ENCODE results near the gene ABHD12.
"Not testable (repeated sequence)": the region's sequence is repeated elsewhere in the genome, so short reads cannot be mapped to it uniquely, and the experiment has no call there.

Gene ABHD12
- 28.1 to 37.1 (median 33.1) reads per million in 4 experiments for total RNA-seq

DNA sequence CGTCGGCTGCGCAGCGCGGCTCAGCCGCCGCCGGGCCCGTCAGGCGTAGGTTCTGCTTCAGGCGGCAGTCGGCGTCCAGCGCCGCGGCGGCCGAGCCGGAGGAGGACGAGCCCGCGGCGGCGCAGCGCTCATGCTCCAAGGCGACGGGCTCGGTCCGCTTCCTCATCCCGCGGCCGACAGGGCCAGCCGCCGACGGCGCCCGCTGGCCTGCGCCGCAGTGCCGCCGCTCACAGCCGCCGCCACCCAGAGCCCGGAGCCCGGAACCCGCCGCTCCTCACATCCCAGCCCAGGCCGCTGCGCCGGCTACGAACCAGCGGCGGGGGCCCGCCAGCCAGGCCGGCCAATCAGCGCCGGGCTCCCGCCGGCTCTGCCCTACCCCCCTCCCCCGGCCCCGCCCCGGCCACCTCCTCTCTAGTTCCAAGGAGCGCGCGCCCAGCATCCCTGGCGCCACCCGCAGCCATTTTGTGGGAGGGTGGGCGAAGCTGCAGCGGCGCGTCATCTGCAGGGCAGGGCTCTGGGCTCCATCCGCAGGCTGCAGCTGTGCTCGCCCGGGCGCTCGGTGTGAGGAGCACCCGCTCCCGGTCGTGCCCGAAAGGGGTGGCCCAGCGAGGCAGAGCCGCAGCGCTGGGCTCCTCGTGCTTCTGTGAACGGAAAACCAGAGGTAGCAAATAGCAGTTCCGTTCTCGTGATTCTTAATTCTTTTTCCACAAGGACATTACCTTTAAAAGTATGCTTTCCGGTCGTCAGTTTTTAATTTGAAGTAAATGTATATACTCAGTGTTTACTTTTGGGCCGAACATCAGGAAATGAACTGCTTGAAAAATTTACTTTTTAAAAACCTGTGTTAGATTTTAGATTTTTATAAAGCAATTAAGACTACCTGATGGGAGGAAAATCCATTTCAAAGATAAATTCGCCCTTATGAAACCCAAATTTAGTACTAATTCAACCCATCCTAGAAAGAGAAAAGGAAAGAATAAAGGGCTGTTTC, at the start of gene ABHD12:
Gene ABHD12, minus strand, starts transcription at position 298 of the 991 bp plus-strand sequence. Its CDS starts 132 bp downstream, at position 166.
- DNase-seq, result peak; percentile 91

DNA sequence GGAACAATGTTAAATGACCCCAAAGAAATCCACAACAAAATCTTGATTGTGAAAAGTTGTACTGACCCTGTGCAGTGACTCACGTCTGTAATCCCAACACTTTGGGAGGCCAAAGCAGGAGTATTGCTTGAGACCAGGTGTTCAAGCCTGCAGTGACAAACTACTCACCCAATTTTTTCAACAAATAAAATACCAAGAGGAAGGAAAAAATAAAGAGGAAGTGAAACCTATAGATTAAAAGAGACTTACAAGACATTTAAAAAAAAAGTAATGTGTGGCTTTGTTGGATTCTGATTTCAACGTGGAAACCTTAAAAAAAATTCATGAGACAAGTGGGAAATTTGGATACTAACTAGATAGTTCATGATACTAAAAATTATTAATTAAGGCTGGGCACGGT, 48.7 kb upstream of the ABHD12 start:
- no peak for DNase-seq

DNA sequence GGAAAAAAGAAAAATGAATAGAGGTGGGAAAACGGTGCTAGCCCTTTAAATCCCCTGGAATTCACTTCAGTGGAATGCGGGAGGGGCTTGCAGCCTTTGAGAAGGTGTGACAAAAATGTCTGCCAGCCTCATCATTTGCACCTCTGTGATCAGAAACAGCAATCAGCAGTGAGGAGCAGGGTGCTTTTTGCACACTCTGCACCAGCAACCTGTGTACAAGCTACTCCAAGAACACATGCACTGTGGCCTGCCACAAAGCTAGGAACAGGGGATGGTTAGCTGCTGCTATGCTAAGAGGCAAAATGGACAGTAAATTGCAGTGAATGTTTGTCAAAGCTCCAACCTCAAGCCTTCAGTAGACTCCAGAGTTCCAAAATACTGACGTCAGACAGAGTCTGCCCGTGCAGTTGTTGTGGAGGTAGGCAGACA, 46.5 kb upstream of the ABHD12 start:
- no peak for DNase-seq

DNA sequence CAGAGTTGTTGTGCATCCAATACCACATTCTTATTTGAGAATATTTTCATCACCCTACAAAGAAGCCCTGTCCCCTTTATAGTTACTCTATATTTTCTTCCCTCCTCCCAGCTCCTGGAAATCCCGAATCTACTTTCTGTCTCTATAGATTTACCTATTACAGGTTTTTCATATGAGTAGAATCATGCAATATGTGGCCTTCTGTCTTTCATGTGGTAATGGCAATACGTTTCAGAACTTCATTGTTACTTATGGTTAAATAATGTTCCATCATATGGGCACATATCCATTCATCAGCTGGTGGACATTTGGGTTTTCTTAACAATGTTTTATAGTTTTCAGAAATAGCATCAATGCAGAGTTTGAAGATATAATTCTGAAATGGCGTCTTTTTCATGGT, 33.9 kb upstream of the ABHD12 start:
- DNase-seq, result no peak

DNA sequence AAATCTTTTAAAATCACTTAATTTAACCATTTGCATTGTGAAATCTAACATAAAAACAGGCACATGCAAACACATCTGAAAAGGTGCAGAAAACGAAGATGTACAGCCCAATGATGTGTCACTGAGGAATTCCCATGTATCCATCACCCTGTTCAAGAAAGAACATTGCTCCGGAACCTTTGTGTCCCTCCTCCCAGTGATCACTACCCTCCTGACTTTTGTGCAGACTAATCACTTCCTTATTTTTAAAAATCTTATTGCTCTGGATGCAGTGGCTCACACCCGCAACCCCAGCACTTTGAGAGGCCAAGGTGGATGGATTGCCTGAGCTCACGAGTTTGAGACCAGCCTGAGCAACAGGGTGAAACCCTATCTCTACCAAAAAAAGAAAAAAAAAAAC, 31.4 kb upstream of the ABHD12 start:
- DNase-seq, result no peak

DNA sequence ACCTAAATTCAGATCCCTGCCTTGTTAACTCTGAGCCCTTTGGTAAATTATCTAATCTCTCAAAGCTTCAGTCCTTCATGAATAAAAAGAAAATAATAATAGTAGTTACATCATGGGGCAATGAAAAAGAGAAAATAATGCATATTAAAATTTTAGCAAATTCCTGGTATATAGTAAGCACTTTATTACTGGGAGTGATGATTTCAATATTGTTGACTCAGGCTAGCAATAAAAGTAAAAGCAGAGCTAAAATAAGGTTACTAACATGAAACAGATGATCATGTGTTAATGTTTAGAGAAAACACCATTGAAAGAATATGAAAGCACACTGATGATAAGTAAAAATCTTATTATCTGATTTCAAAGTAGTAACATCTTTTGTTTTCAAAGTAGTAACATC, 30.5 kb upstream of the ABHD12 start:
- no peak for DNase-seq

DNA sequence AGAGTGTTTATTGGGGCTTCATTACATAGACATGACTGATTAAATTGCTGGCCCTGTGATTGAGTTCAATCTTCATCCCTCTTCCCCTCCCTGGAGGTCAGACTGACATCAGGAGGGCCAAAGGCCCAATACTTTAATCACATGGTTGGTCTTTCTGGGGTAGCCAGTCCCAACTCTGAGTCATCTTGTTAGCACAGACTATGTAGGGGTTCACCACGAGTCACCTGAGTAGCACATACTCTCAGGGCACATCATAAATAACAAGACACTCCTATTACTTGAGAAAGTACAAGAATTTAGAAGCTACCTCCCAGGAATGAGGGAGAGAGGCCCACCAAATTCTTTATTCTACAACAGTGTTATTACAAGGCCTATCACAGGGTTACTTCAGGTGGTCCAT, 28.1 kb upstream of the ABHD12 start:
- no peak for DNase-seq

DNA sequence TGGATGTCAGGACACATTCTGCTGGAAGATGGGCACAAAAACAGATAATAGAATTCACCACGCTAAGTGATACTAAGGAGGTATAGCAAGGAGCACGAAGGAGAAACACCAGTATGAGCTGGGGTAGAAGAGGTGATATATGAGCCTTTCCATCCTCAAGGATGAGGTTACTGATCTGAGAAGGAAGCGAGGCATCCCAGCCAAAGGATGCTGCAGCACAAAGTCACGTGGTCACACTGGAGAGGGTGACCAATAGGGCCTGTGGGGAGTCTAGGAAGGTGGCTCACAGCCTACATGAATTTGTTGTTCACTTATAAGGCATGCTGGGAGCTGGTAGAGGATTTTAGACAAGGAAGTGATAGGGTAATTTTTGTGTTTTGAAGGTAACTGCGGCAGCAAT, 18.3 kb upstream of the ABHD12 start:
- no peak for DNase-seq

DNA sequence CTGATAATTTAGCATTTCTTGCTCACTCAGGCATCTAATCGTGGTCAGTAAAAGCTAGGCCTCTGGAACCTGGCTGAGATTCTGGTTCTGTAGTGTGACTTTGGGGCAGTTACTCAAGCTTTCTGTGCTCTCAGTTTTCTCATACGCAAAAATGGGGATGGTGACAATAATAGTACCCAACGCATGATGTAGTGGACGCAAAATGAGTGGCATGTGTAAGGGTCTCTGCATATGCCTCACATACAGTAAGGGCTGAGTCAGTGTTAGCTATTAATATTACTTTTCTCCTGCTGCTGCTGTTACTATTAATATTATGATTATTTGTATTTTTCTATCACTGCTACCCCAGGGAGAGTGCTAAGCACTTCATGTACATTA, 17.5 kb upstream of the ABHD12 start:
- DNase-seq, result no peak

DNA sequence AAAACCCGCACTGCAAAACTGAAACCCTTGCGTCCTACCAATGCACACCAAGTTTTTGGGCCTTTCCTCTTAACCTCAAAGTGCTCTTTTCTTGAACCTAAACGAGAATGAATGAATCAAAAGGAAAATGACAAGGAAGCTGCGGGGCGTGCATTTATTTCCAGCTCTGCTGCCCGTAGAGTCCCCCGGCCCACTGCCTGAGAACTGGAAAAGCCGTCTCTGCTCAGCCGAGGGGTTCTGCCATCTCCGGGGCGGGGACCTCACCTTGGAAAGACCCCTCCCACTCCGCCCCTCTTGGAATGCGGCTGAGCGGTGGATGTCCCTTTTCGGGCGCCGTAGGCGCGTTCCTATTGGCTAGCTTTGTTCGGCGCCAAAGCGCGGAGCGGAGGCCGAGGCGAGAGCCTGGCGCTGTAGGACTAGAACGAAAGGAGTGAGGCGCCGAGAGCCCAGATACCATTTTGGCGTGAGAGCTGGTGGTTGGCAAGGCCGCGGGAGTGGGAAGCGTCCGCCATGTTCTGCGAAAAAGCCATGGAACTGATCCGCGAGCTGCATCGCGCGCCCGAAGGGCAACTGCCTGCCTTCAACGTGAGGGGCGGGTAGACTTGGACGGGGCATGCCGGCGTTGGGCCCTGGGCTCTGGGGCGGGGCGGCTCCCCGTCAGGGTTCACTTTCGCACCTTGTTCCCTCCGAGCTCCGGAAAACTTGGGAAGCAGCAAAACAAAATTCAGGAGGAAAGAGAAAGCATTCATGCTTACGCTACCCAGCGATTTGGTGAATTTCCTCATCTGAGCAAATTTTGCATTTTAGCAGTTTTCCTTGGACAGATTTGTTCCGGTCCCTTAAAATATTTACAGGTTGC, 16.9 kb upstream of the ABHD12 start, which contains the start of gene GINS1:
Gene GINS1, plus strand, starts transcription at position 363 of the 859 bp plus-strand sequence. Its CDS starts 148 bp downstream, at position 511.
- DNase-seq, result peak; percentile 66

DNA sequence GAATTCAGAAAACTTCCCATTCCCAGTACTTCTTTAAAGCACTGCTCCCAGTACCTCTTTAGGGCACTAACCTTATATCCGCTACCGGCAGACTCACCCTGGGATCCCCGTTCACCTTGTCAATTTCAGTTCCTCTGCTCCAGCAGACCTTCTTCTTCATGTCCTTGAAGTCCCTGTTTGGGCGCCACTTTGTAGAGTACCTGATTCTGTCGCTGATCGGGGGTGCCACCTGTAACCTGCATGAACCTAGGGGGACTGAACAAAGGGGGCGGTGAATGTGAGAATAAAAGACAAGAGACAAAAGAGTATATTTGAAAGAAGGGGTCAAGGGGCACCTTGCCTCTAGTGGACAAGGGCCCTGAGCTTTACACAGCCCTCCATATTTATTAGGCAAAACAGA, 11.9 kb upstream of the ABHD12 start:
- DNase-seq, result no peak

DNA sequence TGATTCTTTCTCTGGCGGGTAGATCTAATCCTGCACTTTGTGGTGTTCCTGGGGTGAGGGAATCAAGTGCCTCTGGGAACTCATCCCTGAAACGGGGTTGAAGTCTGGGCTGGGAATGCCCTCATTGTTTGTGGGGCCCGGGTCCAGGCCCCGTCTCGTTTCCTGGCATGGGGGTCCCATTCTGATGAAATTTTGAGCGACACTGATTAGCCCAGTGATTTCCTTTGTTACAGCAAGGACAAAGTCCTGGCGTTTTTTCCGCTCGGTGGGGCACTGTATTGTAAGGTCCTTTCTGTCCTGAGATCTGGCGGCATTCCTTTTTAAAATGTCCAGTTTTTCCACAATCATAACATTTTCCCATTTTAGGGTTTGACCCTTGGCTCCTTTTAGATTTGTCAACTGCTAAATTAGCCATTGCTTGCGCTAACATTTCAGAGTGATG, 9.7 kb upstream of the ABHD12 start:
- not testable (repeated sequence) for DNase-seq

DNA sequence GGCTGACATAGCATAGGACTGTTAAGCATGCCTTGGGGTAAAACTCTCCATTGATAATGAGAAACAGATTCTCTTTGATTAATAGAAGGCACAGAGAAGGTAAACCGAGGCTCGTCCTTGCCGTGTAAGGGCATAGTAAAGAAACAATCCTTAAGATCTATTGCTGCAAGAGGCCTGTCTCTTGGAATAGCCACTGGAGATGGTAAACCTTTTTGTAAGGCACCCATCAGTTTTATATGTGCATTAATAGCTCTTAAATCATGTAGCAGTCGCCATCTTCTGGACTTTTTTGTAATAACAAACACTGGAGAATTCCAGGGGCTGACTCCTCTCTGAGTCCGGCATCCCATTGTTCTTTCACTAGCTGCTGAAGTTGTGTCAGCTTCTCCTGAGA, 8.4 kb upstream of the ABHD12 start:
- no peak for DNase-seq

DNA sequence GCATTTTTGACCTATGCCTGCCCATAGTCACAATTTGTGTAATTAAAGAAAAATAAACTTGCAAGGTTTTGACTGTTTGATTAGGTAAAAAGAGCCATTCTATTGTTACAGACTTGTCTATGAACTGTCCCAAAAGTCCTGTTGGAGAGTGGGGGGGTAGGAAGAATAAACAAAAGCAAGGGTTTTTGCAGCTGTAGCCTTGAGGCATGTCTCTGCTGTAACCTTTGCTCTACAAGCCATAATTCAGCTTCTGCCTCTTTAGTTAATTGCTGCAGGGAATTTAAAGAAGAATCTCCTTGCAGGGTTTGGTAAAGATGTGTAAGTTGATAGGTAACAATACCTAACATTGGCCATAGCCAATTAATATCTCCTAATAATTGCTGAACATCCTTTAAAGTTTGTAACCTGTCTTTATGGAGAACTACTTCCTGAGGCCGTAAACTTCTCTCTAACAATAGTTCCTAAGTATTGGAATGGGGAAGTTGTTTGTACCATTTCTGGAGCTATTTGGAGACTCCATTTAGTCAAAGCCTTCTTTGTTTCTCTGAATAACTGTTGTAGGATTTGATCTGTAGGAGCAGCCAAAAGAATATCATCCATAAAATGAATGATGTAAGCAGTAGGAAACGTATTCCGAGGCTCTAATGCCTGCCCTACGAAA, 7.9 kb upstream of the ABHD12 start:
- no peak for DNase-seq

DNA sequence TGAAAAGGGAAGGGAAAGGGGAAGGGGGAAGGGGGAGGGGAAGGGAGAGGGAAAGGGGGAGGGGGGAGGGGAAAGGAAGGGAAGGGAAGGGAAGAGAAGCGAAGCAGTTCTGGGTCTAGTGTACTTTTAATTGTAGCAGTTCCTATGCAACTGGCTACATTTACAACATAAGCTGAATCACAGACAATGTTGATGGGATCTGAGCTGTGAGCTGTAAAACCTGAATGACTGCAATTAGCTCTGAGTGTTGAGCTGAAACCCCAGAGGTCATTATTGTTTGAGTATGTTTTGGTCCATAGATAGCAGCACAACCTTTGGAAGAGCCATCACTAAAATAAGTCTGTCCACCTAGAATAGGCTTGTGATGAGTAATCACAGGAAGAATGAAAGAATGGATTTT, 7.2 kb upstream of the ABHD12 start:
- DNase-seq, result no peak

DNA sequence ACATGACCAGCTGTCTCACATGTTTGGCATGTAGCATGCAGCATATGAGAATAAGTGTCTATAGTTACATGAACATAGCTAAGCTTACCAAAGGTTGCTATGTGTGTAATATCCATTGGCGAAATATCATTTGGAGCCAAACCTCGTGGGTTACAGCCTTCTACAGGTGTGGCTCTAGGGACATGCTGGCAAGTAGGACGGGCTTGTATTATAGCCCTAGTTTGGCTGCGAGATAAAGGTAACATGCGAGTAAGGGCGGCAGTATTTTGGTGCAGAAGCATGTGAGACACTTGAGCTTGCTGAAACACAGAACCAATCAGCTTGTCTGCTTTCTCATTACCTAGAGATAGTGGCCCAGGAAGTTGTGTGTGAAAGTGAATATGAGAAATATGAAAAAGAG, 6.5 kb upstream of the ABHD12 start:
- no peak for DNase-seq

DNA sequence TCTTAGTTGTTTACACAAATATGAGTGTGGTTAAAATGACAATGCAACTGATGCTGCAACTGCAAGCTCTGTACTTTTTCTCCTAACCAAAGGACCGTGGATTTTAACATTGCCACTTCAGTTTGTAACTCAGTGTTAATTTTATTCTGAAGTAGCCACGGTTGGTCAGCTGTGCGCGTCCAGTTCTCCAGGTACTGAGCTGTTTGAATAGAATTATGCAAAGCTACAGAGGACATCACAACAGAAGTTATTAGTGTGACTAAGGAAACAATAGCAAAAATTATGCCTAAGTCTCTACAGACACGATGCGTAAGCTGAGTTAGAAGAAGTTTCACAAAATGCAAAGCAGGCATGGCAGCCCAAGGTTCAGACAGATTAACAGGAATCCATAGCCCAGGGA, 4.4 kb upstream of the ABHD12 start:
- no peak for DNase-seq

DNA sequence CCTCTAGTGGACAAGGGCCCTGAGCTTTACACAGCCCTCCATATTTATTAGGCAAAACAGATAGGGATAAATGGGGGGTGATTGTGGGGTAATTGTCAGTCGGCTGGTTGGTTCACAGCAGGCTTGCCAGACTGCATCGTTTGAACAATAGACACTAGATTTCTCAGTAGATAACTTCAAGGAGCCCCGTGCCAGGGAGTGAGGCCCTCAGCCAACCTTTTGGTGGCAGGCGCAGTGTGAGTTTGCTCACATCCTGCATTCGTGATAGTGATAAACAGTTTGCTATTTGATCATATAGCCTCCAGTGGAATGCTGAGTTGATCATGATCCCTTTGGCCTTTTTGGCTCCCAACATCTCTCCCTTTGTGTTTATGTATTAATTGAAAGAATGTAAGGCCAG, 3.6 kb upstream of the ABHD12 start:
- DNase-seq, result no peak

DNA sequence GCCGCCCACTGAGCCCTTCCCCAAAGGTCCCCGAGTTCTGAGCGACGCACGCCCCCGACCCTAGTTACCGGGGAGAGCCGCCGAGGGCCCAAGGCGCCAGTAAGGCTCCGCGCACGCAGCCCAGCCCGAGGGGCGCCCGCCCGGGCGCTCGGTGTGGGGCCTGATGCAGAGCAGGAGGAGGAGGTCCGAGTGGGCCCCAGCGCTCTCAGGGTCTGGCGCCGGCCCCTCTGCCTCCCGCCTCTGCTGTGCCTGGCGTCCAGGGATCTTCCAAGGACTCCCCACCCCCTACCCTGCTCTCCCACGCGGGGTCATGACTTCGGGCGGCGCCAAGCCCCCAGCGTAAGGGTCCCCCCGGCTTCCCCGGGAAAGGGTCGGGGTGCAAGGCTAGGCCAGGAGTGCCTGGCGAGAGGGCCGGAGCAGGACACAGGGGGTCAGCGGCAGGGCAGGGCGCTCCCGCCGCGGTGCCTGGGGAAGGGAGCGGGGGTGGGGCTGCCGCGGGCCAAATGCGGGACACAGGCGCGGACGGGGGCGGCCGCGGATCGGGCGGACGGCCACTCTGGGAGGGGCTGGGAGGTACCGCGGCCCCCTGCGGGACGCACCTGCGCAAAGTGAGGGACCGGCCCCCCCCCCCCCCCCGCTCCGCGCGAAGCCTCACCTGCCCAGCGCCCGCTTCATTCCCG, 637 bp downstream of the ABHD12 start:
- DNase-seq, result peak; percentile 27

DNA sequence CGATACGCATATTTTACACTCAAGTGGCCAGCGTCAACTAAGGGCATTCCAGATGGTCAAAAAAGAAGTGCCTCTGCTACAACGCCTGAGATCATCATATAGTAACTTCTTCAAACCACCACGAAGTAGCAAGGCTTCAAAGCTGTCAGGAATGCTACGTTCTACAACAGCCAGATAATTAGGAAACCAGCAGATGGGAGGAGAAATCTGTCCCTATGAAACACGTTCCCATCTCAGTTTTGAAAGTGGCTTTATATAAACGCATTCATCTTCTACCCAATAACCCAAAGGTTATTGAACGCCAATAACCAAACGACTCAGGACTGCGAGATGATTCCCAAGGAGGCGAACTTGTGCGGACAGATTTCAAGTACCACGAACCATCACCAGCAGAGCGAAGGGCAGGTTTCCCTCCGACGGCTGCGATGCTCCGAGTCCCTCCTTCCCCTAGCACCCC, 1.2 kb downstream of the ABHD12 start:
- DNase-seq, result no peak

DNA sequence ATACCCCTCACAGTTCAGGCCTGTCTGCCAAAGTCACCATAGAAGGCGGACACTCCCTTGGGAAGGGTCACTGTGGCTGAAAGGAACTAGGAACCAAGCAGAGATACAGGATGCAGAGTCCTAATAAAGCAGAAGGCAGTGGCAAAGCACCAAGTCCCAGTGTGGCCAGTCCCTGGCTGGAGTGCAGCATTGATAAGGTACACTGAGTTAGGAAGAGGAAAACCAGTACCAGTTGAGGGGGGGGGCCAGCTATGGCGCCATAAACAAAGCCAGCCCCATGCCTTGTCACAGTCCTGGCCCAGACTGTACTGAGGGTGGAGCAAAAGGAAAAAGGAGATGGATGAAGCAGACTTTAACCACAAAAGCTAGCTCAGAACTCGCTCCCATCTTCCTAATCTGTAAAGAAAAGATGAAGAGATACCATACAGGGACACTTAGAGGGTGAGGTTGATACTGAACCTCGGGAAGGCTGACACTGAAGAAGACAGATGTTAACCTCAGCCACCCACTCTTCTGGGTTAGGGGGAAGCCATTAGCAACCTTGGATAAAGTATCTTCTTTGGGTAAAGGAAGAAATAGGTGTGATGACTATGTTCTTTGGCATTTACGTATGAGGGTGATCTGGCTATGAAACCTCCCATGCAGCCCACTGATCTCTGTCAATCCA, 7.8 kb downstream of the ABHD12 start:
- DNase-seq, result no peak
